IPS-18c (cell line): Measurements from ENCODE around the gene BUB3.

Experiments
- H3K4me3 ChIP-seq: 2 replicates; pipeline ENCODE4 v1.7.0; 2013; ENCODE audit warnings: low read depth, mild to moderate bottlenecking, low read length, moderate library complexity; ENCODE audit not compliant: insufficient read depth
- H3K9me3 ChIP-seq: one replicate; pipeline ENCODE4 v1.6.1; 2013; ENCODE audit warnings: mild to moderate bottlenecking, low read length, moderate library complexity; ENCODE audit not compliant: control insufficient read depth, insufficient read depth

The BUB3 gene

DNA sequence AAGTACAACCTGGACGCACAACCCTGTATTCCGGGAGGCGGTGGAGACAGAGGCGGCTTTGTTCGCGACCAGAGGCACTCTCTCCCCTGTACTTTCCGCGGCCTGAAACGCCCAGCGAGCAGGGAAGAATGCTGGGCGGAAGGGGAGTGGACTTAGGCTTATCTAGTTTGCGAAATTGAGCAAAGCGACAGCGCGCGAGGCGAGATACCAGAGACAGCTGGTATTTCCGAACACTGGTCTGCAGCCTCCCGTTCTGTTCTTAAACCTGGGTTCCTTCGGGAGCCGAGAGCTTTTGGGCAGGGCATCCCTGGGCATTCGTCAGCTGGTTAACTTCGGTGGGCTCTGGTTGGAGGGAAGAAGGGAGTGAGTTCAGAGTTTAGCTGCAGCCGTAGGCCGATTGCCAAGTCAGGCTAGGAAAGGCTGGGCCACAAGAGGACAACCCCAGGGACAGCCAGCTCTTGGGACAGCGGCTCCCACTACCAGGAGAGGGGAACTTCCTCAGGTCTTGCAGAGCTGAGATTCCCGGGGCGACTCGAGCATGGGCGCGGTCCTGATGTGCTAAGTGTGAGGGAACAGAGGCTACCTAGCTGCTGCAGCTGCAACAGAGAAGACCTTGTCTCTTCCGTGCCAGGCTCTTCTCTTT, 14.6 kb upstream of the BUB3 start:
- Histone ChIP-seq H3K4me3 (peak overlapping the region; percentile 26; the same call in 1 of the 2 replicates), H3K9me3 (no peaks in the 10 kb centered on the region)

- Histone ChIP-seq H3K9me3 (no peaks in the 10 kb centered on the region), H3K4me3 (peak overlapping the region; percentile 26; the same call in 1 of the 2 replicates)
Measured at GRCh38 chr10:123140164-123140982, 13.8 kb upstream of the BUB3 start.

- Histone ChIP-seq H3K9me3 (no peaks in the 10 kb centered on the region), H3K4me3 (no peak overlapping the region)
Measured at GRCh38 chr10:123140983-123141390, 13.2 kb upstream of the BUB3 start.

DNA sequence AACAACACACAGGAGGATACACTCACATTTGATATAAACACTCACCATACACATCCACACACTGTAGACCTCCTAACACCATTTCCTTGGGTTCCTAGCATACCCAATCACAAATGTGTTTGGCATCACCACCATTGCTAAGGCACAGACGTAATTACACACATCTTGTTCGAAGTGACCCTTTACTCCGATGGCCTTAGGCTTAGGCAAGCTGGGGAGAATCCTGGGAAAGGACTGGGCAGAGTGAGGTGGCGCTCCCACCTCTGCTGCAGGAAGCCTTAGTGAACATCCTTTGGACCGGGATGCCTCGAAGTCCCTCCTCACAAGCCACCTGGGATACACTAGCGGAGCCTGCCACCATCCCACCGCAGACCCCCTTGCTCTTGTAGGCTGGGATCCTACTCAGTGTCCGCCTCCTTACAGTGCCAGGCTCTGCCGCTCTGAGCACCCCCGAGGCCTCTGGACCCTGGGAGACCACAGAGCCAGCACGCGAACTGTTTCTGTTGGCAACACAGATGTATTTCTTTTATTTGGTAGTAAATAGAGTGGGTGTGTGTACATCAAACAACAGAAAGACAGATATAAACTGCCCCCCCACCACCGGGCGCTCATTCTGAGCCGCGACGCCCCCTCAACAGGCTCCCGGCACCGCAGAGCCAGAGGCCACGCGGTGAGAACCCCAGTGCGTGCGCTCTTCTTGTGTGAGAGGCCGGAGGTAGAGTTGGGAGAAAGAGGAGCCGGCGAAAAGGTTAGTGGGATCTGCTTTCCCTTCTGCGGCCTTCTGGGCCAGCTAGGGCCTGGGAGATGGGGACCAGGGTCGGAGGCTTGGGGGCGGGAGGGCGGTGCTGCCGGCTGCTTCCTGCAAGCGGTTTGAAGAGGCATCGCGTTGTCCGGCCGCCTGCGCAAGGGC, 12.2 kb upstream of the BUB3 start:
- no peaks in the 10 kb centered on the region for H3K9me3 ChIP-seq
- no peak overlapping the region; the same call in 1 of the 2 replicates for H3K4me3 ChIP-seq

DNA sequence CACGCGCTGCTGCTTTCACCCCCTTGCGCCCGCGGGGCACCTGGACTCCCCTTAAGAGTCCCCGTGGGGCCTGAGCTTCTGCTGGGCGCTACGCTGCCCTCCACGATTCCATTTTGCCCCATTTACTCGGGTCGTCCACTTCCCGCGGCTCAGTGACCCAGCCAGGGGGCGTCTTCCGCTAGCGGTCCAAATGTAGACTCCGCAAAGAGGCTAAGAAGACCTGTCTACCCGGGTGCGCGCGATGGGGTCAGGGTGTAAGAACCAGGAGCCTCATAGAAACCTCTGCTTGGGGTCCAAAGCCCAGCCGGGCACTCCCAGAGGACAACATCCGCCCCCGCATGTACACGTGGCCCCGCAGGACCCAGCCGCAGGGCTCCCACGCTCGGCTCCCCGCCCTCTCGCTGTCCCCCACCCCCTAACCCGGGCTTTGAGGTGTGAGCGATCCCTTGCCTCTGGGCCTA, 11.5 kb upstream of the BUB3 start:
- Histone ChIP-seq H3K4me3 (no peak overlapping the region; the same call in 1 of the 2 replicates), H3K9me3 (peaks cover 2% of the 10 kb centered on the region)

DNA sequence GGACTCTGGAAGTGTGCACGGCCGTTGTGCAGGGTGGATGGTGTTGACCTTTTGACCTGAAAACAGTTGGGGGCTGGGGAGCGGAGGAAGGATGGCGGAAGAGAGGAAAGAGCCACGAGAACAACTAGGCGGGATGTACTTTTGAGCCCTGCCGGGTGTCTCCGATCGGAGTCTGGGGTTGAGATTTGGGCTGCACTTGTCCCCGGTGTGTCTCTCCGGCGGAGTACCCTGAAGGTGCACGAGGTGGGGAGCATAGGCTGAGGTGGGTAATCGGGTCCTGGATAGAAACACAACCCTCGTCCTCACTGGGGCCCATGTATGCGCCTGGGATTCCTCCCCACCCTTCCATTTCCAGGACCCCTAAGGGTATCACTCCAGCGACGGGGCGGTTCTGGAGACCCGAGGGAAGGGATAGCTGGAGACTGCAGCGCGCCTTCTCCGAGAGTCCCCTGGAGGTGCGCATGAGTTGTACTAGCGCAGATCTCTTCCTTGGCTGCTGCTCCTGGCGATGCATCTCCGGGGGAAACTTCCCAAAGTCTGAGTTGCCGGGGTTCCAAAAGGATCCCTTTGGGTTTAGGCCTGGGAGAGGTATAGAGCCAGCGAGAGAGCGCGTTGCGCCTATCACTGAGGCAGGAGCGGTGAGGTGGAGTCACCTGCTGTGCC, 10.9 kb upstream of the BUB3 start:
- H3K4me3 ChIP-seq = no peak overlapping the region
- H3K9me3 ChIP-seq = peaks cover 2% of the 10 kb centered on the region

DNA sequence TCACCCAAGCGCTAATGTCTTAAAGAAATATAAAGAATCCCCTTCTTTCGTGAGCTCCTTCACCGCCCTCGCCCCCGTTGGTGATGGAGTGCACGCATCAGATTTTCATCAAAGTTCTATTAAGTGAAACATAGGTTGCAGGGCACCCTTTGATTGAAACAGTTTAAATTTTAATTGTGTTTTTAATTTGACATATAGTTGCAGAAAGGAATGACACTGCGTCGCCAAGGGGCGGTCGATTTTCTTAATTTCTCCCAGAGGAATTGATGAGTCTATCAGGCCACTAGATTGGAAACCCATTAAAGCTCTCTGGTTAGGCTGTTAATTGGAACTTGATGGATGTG, 10.4 kb upstream of the BUB3 start:
- Histone ChIP-seq H3K4me3 (no peak overlapping the region), H3K9me3 (peaks cover 2% of the 10 kb centered on the region)

DNA sequence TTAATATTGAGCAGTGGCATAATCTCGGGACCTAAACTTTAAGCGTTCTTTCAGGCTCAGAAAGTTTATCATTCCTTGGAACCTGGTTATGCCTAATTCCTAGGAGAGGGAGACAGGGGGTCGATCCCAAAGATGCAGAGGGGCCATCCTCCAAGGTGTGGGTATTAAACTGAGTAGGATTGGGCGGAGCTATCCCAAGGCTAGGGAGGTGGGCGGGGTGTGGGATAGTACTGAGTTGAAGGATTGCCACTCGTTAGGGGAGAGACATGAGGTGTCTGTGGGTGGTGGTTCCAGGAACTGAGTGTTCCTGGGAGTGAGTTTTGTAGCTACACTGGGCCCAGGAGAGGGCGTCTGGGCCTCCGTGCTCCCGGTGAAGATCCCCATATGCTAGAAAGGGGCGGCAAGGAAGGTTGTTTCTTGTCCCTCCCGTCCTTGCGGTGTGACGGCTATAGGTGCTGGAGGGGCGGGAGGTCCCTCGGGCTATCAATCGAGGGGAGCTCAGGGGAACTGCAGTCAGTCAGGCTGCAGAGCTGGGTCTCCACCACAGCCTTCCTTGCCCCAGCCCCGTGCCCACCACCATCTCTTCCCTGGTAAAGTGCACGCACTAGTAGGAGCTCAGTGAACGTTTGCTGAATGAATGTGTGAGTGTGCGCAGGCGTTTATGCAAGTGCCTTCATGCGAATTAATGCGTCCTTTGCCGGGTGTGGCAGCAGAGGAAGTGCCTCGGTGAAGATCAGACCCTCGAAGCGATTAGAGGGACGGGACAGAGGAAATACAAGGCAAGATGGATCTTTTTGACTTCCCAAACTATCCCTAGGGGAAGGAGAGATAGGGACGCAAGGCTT, 9.3 kb upstream of the BUB3 start:
- peaks cover 6% of the 10 kb centered on the region for H3K9me3 ChIP-seq
- H3K4me3 ChIP-seq = no peak overlapping the region; the same call in 1 of the 2 replicates

GRCh38 chr10:123145542-123146012, 8.6 kb upstream of the BUB3 start:
- peaks cover 6% of the 10 kb centered on the region for H3K9me3 ChIP-seq
- no peak overlapping the region for H3K4me3 ChIP-seq

- no peak overlapping the region for H3K4me3 ChIP-seq
- peaks cover 6% of the 10 kb centered on the region for H3K9me3 ChIP-seq
Measured at GRCh38 chr10:123146013-123146893, 7.9 kb upstream of the BUB3 start.

- Histone ChIP-seq H3K9me3 (peaks cover 6% of the 10 kb centered on the region), H3K4me3 (no peak overlapping the region; the same call in 1 of the 2 replicates)
Measured at GRCh38 chr10:123146894-123147634, 7.1 kb upstream of the BUB3 start.

GRCh38 chr10:123147635-123148413, 6.4 kb upstream of the BUB3 start, which contains the start of gene HMX2:
TSS of gene HMX2 (plus strand) at chr10:123148136. CDS start at chr10:123148379, 243 bp downstream.
- Histone ChIP-seq H3K4me3 (peak within 1 kb of the TSS; percentile 44), H3K9me3 (peaks cover 6% of the 10 kb centered on the region)

GRCh38 chr10:123148414-123149161, 5.6 kb upstream of the BUB3 start:
- Histone ChIP-seq H3K4me3 (peak overlapping the region; percentile 44), H3K9me3 (peaks cover 6% of the 10 kb centered on the region)
